C4-2B (cell line): ENCODE data around the gene TRIM17.

ENCODE experiments used
- CTCF ChIP-seq: fragments of 450-650 bp; conservative IDR thresholded peaks from 2 replicates; pipeline ENCODE4 v1.5.1; 2017; ENCODE audit warnings: mild to moderate bottlenecking
- ZFX ChIP-seq: fragments of 450-650 bp; IDR thresholded peaks from 2 replicates; pipeline ENCODE4 v1.6.1; 2017

GRCh38 chr1:228398741-228399461, 17.8 kb downstream of the TRIM17 start:
- TF ChIP-seq CTCF, result no peak
- no peak for TF ChIP-seq ZFX
